Peyer's patch (tissue), 4 donors: ENCODE data around the gene INTS6.

Experiments used
- POLR2A ChIP-seq, 2 donors: fragments of 450-650 bp; IDR thresholded peaks; one replicate each; pipeline ENCODE4 v1.5.1; 2017; ENCODE audit warnings: antibody characterized with exemption in 2 of 2, mild to moderate bottlenecking in 2 of 2, moderate library complexity in 2 of 2
- TF ChIP-seq, protein P1 (sequence below), 6 experiments: fragments of 450-650 bp in 4 of 6; fragments of 200-600 bp in 2 of 6; sonication (generic) in 1 of 6; IDR thresholded peaks; one replicate each; pipeline ENCODE4 v1.5.1; 2017 to 2019; ENCODE audit warnings: antibody characterized with exemption in 6 of 6, mild to moderate bottlenecking in 3 of 6, moderate library complexity in 1 of 6

DNA sequence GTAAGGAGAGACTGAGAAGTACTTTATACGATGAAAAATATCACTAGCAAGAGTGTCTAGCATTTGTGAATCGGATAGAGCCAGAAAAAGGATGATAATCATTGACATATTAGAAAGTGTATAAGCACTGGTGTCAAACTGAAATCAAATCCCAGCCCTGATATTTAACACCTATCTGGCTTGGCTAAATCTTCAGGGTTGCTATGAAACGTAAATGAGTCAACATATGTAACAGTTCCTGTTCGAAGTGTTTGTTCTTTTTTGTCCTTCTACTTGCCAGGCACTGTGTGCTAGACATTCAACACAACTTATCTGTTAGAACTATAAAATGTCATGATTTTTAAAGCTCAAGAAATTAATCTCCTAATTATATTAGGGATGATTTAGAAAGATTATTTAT lies 72.6 kb downstream of the INTS6 start:
- no peak for TF ChIP-seq POLR2A (IDR thresholded peaks at IDR 0.05)
- TF ChIP-seq, protein P1, sequence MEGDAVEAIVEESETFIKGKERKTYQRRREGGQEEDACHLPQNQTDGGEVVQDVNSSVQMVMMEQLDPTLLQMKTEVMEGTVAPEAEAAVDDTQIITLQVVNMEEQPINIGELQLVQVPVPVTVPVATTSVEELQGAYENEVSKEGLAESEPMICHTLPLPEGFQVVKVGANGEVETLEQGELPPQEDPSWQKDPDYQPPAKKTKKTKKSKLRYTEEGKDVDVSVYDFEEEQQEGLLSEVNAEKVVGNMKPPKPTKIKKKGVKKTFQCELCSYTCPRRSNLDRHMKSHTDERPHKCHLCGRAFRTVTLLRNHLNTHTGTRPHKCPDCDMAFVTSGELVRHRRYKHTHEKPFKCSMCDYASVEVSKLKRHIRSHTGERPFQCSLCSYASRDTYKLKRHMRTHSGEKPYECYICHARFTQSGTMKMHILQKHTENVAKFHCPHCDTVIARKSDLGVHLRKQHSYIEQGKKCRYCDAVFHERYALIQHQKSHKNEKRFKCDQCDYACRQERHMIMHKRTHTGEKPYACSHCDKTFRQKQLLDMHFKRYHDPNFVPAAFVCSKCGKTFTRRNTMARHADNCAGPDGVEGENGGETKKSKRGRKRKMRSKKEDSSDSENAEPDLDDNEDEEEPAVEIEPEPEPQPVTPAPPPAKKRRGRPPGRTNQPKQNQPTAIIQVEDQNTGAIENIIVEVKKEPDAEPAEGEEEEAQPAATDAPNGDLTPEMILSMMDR (IDR thresholded peaks at IDR 0.05) = no peak
